HG03558 (cell line): Measurements from ENCODE around the gene SRSF3.

ENCODE experiments used
- ATAC-seq: cut with Tn5 transposase; IDR thresholded peaks from one replicate; pipeline ENCODE4 v1.9.1; 2021; ENCODE audit warnings: moderate number of reproducible peaks; ENCODE audit not compliant: unreplicated experiment; ENCODE audit errors: extremely low read depth

The SRSF3 gene

DNA sequence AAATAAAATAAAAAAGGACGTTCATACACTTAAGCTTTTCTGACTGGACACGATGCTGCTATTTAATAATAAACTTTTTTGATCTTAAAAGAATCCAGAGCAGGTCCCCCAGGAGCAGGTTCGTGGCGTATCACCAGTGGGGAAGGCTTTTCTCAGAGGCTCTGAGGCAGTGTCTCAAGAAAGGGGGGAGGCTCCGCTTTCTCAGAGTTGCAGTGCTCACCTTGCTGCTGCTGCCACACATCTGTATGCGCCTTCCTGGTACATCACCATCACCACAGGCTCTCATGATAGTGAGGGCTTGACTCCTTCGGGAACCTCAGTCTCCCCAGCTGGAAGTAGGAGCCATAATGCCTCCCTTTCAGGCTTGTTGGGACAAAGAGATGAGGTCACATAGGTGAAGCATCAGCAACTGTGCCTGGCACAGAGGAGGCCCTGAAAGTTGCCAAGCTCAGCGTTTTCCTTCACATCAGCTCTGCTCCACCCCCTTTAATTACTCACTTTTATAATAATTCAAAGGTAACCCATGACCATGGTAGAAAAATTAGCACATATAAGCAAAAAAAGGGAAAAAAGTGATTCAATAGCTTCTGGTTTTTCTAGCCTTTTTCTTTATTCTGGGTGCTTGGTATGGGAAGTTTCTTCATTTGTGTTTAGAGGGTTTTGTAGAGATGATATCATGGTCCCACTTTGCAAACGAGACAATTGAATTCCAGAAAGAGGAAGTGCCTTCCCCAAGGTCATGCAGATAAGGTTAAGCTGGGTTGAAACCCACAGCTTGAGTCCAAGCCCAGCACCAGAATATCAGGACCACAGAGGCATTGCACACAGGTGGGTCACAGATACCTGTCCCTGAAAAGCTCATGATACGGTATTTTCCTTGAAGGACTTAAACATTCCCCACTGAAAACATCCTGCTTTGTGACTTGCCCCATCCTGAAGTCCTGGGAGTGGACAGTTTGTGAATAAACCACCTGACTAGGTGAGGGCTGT, 24.5 kb downstream of the SRSF3 start:
- no peak for ATAC-seq

DNA sequence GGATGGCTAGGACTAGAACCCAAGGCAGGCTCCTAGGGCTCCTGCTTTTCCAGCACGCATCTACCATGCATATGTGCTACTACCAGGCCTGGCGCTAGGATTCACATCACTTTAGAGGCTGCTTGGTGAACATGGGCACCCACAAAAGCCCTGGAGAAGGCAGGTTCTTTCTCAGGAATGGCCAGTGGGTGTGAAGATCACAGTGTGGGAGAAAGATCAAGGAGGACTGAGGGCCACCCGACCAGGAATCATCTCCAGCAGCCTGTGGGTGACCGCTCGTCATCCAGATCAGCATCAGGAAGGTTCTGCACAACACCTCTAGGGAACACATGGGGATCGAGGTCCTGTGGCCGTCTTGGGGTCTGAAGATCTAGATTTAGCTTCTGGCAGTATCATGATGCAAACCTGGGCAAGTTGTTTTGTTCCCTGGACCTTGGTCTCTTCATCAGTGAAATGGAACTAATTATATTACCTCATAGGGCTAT, 27.3 kb downstream of the SRSF3 start:
- no peak for ATAC-seq

DNA sequence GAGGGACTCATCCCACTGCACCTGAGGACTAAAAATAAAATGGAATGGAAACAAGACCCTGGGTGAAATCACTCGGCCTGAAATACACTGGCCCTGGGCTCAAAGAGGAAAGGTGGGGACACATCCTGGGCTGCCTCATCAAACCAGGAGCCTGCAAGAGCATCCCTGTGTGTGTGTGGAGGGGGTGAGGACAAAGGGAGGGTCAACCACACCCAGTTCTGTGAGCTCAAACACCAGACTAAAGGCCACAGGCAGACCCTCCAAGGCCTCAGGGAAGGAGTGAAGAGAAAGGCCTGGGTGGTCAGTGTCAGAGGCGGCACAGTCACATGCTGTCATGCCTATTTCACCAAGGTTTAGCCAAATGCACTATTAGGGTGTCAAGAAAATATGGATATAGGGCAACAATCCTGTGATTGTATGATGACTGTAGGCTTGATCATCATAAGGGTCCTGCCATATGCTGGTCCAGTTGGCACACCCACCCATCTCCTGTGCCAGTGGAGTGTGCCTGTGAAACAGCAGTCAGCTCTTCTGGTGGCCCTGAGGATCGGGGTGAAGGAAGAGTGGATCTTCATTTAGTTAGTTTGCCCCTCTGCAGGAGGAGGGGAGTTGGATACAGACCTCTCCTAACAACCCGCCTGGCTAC, 28.9 kb downstream of the SRSF3 start:
- no peak for ATAC-seq

DNA sequence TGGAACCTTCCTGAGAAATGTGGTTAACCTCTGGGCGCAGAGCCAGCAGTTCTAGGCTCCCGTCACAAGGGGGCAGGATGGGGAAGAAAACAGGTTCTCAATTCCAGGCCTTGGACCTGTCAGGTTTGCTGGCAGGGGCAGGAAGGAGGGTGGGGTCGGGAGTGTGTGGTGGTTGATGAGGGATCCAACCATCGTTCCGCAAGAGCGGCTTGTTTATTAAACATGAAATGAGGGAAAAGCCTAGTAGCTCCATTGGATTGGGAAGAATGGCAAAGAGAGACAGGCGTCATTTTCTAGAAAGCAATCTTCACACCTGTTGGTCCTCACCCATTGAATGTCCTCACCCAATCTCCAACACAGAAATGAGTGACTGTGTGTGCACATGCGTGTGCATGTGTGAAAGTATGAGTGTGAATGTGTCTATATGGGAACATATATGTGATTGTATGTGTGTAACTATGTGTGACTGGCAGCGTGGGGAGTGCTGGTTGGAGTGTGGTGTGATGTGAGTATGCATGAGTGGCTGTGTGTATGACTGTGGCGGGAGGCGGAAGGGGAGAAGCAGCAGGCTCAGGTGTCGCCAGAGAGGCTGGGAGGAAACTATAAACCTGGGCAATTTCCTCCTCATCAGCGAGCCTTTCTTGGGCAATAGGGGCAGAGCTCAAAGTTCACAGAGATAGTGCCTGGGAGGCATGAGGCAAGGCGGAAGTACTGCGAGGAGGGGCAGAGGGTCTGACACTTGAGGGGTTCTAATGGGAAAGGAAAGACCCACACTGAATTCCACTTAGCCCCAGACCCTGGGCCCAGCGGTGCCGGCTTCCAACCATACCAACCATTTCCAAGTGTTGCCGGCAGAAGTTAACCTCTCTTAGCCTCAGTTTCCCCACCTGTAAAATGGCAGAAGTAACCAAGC, 29.6 kb downstream of the SRSF3 start:
- no peak for ATAC-seq

DNA sequence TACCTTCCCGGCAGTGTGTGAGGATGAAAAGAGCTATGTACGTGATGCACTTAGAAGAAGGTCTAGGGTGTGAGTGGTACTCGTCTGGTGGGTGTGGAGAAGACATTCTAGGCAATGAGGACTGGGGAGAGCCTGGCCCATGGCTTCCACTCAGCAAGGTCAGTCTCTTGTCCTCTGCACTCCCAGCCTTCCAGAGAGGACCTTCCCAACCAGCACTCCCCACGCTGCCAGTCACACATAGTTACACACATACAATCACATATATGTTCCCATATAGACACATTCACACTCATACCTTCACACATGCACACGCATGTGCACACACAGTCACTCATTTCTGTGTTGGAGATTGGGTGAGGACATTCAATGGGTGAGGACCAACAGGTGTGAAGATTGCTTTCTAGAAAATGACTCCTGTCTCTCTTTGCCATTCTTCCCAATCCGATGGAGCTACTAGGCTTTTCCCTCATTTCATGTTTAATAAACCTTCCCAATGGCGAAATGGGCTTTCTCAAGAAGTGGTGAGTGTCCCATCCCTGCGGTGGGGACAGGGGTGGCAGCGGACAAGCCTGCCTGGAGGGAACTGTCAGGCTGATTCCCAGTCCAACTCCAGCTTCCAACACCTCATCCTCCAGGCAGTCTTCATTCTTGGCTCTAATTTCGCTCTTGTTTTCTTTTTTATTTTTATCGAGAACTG, 30.4 kb downstream of the SRSF3 start:
- no peak for ATAC-seq

DNA sequence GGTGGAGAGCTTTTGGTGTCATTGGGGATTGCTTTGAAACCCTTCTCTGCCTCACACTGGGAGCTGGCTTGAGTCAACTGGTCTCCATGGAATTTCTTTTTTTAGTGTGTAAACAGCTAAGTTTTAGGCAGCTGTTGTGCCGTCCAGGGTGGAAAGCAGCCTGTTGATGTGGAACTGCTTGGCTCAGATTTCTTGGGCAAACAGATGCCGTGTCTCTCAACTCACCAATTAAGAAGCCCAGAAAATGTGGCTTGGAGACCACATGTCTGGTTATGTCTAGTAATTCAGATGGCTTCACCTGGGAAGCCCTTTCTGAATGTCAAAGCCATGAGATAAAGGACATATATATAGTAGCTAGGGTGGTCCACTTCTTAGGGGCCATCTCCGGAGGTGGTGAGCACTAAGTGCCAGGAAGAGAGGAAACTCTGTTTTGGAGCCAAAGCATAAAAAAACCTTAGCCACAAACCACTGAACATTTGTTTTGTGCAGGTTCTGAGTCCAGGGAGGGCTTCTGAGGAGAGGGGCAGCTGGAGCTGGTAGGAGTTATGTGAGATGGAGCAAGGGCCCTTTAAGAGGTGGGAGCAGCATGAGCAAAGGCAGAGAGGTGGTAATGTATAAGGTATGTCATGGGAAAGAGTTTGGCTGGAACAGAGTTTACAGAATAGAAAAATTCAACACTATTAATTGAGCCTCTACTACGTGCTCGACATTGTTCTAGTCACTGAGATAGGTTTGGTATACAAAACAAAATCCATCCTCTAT, 31.2 kb downstream of the SRSF3 start:
- no peak for ATAC-seq

DNA sequence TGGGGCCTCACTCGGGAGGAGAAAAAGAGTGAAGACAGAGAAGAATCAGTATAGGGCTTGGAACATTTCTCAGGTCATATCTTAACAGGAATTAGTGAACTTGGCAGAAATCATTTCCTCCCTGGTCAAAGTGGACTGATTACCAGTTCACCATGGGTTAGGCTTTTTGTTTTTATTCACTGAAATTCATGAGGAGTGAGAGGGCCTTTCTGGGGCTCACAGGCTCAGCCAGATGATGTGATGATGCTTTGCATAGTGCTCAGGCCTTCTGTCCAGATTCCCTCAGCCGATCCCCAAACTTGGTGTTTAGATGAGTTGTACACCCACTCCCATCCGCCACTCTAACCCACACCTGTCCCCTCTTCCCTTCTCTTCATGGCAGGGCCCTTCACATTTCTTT, 32.5 kb downstream of the SRSF3 start:
- ATAC-seq: no peak

DNA sequence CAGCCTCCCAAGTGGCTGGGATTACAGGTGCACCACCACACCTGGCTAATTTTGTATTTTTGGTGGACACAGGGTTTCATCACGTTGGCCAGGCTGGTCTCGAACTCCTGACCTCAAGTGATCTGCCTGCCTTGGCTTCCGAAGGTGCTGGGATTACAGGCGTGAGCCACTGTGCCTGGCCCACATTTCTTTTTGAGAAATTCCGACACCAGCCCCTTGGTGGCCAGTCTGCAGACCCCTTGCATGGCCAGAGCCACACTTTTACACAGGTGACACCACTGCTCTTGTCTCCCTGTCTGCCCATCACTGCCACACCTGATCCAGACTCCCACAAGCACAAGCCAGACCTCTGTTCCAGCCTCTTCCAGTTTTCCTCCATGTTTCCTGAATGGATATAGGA, 33.0 kb downstream of the SRSF3 start:
- no peak for ATAC-seq

DNA sequence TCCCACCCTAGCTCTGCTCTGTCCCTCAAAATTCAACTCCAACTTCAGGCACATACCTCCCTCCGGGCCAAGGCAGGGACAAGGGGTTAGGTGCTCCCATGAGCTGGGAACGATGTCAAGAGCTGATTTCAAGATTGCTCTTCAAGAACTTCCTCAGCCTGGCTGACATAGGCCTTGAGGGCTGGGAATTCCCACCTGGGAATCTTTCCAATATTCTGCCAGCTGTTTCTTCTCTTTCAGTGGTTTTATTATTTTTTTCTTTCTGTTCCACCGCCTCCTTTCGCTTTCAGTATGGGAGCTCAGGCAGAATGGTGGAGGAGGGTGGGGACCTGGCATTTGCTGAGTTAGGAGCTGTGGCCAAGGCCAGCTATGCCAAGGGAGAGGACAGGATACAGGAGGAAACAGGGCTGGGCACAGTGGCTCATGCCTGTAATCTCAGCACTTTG, 33.7 kb downstream of the SRSF3 start:
- ATAC-seq: no peak

DNA sequence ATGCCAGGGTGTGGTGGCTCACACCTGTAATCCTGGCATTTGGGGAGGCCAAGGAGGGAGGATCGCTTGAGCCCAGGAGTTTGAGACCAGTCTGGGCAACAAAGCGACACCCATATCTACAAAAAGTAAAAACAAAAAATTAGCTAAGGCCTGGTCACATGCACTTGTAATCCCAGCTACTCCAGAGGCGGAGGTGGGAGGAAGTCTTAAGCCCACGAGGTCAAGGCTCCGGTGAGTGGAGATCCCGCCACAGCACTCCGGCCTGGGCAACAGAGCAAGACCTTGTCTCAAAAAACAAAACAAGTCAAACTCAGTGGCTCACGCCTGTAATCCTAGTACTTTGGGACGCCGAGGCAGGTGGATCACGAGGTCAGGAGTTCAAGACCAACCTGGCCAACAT, 35.6 kb downstream of the SRSF3 start:
- ATAC-seq: no peak

DNA sequence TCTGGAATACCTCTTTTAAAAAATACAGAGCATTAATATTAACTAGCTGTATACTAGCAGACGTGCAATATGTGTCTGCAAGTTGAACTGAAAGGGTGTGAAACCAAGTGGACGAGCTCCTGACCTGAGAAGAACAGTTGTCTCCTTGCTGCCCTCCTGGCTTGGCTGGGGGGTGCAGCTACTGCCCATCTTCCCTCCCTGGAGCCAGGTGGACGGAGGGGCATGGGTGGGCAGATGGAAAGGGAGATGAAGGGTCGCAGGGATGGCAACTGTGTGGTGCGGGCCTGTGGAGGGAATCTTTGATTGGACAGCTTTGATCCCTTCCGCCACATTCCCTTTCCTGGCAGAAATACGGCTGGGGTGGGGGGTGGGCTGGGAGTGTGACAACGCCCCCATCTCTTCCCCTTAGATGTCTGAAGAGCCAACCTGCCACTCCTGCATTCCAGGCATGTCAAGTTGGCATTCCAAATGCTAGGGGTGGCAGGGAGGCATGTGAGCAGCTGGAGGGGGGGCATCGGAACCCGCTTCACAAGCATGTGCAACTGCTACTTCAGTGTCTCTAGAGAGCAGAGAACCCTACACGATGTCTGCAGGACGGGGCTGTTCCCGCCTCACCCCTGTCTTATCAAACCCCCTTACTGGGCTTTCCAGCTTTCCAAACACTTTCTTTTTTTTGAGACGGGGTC, 37.3 kb downstream of the SRSF3 start:
- no peak for ATAC-seq

DNA sequence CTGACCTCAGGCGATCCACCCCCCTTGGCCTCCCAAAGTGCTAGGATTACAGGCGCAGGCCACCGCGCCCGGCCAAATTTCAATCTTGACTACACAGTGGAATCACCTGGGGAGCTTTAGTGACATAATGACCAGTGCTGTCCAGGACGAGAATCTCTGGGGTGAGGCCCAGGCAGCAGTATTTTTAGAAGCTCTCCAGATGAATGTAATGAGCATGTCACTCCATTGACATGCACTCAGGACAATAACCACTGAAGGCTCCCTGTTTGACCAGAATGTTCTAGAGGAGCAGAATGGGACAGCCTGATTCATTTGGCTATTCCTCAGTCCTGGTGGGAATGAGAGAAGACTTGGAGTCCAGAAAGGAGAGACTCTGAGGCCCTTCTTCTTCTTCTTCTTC, 39.2 kb downstream of the SRSF3 start:
- ATAC-seq: no peak

DNA sequence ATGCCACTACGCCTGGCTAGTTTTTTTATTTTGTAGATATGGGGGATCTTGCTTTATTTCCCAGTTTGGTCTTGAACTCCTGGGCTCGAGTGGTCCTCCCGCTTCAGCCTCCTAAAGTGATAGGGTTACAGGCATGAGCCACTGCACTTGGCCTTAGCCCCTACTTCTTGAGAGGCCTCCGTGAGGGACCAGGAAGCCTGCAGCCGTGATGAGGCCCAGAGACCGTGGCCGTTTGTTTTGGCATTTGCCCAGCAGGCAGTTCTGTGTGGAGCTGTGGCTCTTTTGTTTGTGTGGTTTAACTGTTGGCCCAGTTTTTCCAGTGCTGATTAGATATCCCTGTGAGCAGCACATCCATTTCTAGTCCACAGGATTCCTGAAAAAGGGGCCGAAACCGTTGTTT, 39.8 kb downstream of the SRSF3 start:
- no peak for ATAC-seq

DNA sequence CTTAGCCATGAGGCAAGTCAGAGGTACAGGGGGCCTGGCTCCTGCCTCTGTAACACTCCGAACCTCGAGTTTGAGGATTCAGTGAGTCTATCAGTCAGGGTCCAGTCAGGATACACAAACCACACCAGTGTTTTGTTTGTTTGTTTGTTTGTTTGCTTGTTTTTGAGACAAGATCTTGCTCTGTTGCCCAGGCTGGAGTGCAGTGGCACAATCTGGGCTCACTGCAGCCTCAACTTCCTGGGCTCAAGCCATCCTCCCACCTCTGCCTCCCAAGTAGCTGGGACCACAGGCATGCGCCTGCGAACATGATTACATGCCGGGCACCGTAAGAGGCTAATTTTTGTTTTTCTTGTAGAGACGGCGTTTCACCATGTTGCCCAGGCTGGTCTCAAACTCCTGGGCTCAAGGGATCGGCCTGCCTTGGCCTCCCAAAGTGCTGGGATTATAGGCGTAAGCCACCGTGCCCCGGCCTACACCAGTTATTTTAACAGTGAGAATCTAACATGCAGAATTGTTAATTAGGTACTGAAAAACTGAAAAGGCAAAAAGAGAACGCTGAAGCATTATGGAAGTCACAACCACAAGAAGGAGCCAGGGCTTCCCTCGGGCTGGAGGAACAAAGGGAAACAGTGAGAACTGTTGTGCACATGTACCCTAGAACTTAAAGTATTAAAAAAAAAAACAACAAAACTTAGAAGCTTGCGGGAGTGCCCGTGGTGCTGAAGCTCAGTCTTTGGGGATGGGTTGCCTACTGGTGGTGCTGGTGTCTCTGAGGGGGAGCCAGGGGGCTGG, 40.4 kb downstream of the SRSF3 start:
- ATAC-seq: no peak

DNA sequence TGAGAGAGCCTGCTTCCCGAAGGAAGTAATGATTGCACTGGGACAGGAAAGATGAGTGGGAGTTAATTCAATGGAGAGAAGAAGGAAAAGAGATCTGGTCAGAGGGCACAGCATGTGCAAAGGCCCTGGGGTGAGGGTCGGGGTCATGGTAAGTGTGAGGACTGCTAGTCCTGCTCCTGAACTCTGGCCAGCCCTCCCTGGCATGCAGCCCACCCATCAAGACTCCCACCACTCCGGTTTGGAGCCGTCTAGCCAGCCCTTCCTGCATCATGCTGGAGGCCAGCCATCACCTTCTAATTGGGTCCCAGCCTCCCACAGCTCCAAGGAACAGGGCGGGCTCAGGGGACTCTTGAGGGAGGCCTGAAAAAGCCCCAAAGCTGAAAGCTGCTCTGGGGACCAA, 42.1 kb downstream of the SRSF3 start:
- no peak for ATAC-seq

DNA sequence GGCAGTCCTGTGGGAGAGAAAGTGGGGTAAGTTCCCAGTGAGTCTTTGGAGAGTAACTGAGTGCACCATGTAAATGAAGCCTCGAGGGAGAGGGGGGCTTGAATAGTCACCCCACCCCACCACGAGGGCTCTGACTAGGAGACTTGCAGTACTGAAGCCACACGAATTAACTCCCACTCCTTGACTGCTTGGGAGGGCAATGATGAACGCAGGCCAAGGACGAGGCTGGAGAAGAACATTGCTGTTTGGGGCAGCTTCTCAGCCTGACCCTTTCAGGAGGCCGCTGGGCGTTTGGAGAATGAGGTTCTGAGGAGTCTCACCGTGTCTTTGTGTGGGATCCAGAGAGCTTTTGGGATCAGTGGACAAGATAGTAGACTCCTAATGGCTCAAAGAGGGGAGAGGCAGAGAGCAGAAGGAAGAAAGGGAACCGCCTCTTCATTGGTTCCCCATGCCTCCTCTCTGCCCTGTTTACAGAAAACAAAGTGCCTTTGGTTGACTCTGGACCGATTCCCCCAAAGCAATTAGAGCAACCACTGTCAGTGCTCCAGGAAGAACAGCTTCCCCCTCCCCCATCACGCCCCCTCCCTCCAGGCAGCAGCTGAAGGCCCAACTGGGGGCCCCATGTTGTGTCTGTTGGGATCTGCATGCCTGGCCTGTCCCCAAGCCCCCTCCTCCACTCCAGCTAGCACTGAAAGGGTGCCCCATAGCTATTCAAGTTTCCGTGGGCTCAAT, 42.7 kb downstream of the SRSF3 start:
- ATAC-seq: no peak

DNA sequence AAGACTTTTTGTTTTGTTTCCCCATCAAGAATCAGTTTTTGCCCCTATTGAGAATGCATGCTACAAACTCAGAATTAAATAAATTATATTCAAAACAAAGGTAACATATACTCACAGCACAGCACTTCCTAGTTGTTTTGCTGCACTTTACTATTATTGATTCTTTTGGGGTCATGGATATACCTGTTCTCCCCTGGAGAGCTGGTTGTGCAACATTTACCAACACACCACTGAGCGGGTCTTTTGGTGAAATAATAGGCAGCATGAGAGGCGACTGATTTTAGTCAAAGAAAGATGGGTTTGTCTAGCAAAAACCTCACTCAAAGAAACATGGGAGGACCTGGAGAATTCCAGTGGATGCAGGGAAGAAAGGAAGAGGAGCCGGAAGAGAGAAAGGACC, 44.4 kb downstream of the SRSF3 start:
- ATAC-seq: no peak
